ENCODE results near the gene EPM2A. TPM values are rescaled to one million over a fixed set of nuclear protein-coding genes. Genes with fewer than 3 reads are reported as not detected.

Gene EPM2A
- total RNA-seq, 1 experiment from 2014 or later, result 6.4 TPM

DNA sequence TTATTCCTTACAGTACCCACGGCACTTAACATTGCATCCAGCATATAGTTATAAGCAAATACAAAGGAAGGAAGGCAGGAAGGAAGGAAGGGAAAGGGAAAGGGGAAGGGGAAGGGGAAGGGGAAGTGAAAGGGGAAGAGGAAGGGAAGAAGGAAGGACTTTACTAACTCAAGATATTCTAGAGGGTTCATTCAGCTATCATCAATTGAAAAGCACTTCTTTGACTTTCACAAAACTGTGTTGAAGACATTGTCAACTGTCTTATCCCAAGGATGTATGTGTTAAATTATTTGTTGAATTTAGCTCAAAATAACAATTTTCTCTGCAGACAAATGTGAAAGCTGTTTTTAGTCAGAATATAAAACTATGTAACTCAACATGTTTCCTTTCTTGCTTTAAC, 87.7 kb downstream of the EPM2A start:
- BruUV-seq (replicated peaks), result no TSS peak

DNA sequence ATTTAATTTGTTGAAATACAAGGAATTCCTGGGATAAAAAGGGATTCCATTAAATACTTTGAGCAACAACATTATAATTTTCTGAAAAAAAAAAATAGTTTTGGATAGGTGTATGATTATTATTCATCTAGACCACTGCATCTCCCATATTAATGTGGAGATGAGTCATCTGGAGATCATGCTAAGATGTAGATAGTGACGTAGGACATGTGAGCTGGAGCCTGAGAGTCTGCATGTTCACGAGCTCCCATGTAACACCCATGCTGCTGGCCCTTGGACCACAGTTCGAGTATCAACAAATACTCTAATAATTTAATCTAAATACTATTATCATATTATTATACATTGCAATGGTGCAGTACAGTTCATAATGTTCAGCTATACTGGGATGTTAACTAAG, 91.6 kb downstream of the EPM2A start:
- Histone ChIP-seq H3K4me2 (ENCODE audit: low read length) (no peak overlapping the region), H3K4me1 (ENCODE audit: control insufficient read depth in 1 of 2, insufficient read depth in 2 of 2, low read length in 2 of 2) (no peaks in the 10 kb centered on the region), H3K9me3 (ENCODE audit: control insufficient read depth in 1 of 2, insufficient read depth in 1 of 2, low read depth in 1 of 2, low read length in 2 of 2) (no peaks in the 10 kb centered on the region), H3K36me3 (ENCODE audit: control insufficient read depth in 1 of 2, insufficient read depth in 2 of 2, low read length in 2 of 2) (no peaks in the 10 kb centered on the region), H3K79me2 (ENCODE audit: insufficient read depth, low read length) (no peaks in the 10 kb centered on the region), H3K27me3 (ENCODE audit: insufficient read depth, low read length) (no peaks in the 10 kb centered on the region), H3K27ac (ENCODE audit: low read depth, low read length) (no peak overlapping the region), H2AFZ (ENCODE audit: low read depth, low read length, poor library complexity, severe bottlenecking) (no peak overlapping the region), H4K20me1 (ENCODE audit: insufficient read depth) (no peaks in the 10 kb centered on the region), H3K9me2 (ENCODE audit: insufficient read depth) (no peaks in the 10 kb centered on the region), H3K4me3 (replicated peaks in 1 of 2; ENCODE audit: low read depth in 1 of 2, low read length in 2 of 2) (no peak overlapping the region), H3K9ac (ENCODE audit: low read length) (no peak overlapping the region)
- BruUV-seq (replicated peaks), result no TSS peak
- POLR2A ChIA-PET, result no interaction called here
- TF ChIP-seq JUND (IDR thresholded peaks at IDR 0.05), result no peak
- no peak for TF ChIP-seq EZH2 (IDR thresholded peaks at IDR 0.05)
- TF ChIP-seq TCF7L2 (IDR thresholded peaks at IDR 0.05; ENCODE audit: borderline replicate concordance, extremely low read depth, insufficient read depth, insufficient read length), result no peak
- no peak for TF ChIP-seq MAX (IDR thresholded peaks at IDR 0.05)
- TF ChIP-seq YY1 (IDR thresholded peaks at IDR 0.05; ENCODE audit: extremely low read depth, insufficient replicate concordance, low read depth, low read length), result no peak
- RAD21 ChIA-PET (ENCODE audit: low non-redundant PET in 1 of 2, low total read pairs in 2 of 2, uncharacterized antibody in 2 of 2, unreplicated experiment in 2 of 2), result no interaction called here
- intact Hi-C loops (cut with micrococcal nuclease), result no loop called here
- CTCF ChIA-PET, result interaction anchor here (1.7 kb wide), 1 partner anchor 10 kb away, joined by 7 read pairs; no protein-coding TSS in a partner anchor
- DNase-seq (ENCODE audit: low read depth, low spot score) (no peak), ATAC-seq (no peak)

More for the DNA sequence above, 87.7 kb downstream of the EPM2A start:
- no peaks in the 10 kb centered on the region for H4K20me1 ChIP-seq (ENCODE audit: insufficient read depth)
- CTCF ChIA-PET, result no interaction called here
- no peaks in the 10 kb centered on the region for H3K9me3 ChIP-seq (ENCODE audit: control insufficient read depth in 1 of 2, insufficient read depth in 1 of 2, low read depth in 1 of 2, low read length in 2 of 2)
- H3K4me3 ChIP-seq (replicated peaks in 1 of 2; ENCODE audit: low read depth in 1 of 2, low read length in 2 of 2), result no peak overlapping the region
- H3K27ac ChIP-seq (ENCODE audit: low read depth, low read length), result no peak overlapping the region
- H3K79me2 ChIP-seq (ENCODE audit: insufficient read depth, low read length), result no peaks in the 10 kb centered on the region
- no peak for TF ChIP-seq ZFX (IDR thresholded peaks at IDR 0.05)
- TF ChIP-seq ZBTB33 (IDR thresholded peaks at IDR 0.05; ENCODE audit: extremely low read depth, insufficient replicate concordance, low read length), result no peak
- no peak for TF ChIP-seq RAD21 (IDR thresholded peaks at IDR 0.05; ENCODE audit: low read depth)
- no peak for TF ChIP-seq CBX3 (IDR thresholded peaks at IDR 0.05; ENCODE audit: low read depth)
- TF ChIP-seq YY1 (IDR thresholded peaks at IDR 0.05; ENCODE audit: extremely low read depth, insufficient replicate concordance, low read depth, low read length), result no peak
- TF ChIP-seq ZNF274 (IDR thresholded peaks at IDR 0.05; ENCODE audit: low read depth, low read length), result no peak
- no peak for TF ChIP-seq EZH2phosphoT487 (IDR thresholded peaks at IDR 0.05; ENCODE audit: borderline replicate concordance)
- no peaks in the 10 kb centered on the region for H3K9me2 ChIP-seq (ENCODE audit: insufficient read depth)
- H2AFZ ChIP-seq (ENCODE audit: low read depth, low read length, poor library complexity, severe bottlenecking), result no peak overlapping the region
- no peak for DNase-seq (ENCODE audit: low read depth, low spot score)
- no peaks in the 10 kb centered on the region for H3K27me3 ChIP-seq (ENCODE audit: insufficient read depth, low read length)
- H3K36me3 ChIP-seq (ENCODE audit: control insufficient read depth in 1 of 2, insufficient read depth in 2 of 2, low read length in 2 of 2), result no peaks in the 10 kb centered on the region
- no peak overlapping the region for H3K9ac ChIP-seq (ENCODE audit: low read length)
- POLR2A ChIA-PET, result no interaction called here
- ATAC-seq, result no peak
- RAD21 ChIA-PET (ENCODE audit: low non-redundant PET in 1 of 2, low total read pairs in 2 of 2, uncharacterized antibody in 2 of 2, unreplicated experiment in 2 of 2), result no interaction called here
- intact Hi-C loops (cut with micrococcal nuclease), result no loop called here
- H3K4me2 ChIP-seq (ENCODE audit: low read length), result no peak overlapping the region
- H3K4me1 ChIP-seq (ENCODE audit: control insufficient read depth in 1 of 2, insufficient read depth in 2 of 2, low read length in 2 of 2), result no peaks in the 10 kb centered on the region
